ENCODE data around the gene EVA1C.

GRCh38 chr21:32410291-32410690, 2.2 kb upstream of the EVA1C start:
- TF ChIP-seq, protein P1, sequence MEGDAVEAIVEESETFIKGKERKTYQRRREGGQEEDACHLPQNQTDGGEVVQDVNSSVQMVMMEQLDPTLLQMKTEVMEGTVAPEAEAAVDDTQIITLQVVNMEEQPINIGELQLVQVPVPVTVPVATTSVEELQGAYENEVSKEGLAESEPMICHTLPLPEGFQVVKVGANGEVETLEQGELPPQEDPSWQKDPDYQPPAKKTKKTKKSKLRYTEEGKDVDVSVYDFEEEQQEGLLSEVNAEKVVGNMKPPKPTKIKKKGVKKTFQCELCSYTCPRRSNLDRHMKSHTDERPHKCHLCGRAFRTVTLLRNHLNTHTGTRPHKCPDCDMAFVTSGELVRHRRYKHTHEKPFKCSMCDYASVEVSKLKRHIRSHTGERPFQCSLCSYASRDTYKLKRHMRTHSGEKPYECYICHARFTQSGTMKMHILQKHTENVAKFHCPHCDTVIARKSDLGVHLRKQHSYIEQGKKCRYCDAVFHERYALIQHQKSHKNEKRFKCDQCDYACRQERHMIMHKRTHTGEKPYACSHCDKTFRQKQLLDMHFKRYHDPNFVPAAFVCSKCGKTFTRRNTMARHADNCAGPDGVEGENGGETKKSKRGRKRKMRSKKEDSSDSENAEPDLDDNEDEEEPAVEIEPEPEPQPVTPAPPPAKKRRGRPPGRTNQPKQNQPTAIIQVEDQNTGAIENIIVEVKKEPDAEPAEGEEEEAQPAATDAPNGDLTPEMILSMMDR (IDR thresholded peaks at IDR 0.05), result no peak
- TF ChIP-seq YY1 (IDR thresholded peaks at IDR 0.05; ENCODE audit: low read depth) (no peak), RAD21 (IDR thresholded peaks at IDR 0.05; ENCODE audit: low read length) (no peak), GABPA (IDR thresholded peaks at IDR 0.05; ENCODE audit: low read depth) (no peak), RFX5 (IDR thresholded peaks at IDR 0.05; ENCODE audit: low read length) (no peak), TEAD4 (IDR thresholded peaks at IDR 0.05; ENCODE audit: borderline replicate concordance, insufficient read depth) (no peak), REST (IDR thresholded peaks at IDR 0.05; ENCODE audit: low read depth, low read length) (no peak), EZH2phosphoT487 (IDR thresholded peaks at IDR 0.05; ENCODE audit: borderline replicate concordance, low read depth) (no peak), SIN3A (IDR thresholded peaks at IDR 0.05; ENCODE audit: borderline replicate concordance, low read depth, low read length) (no peak), TCF12 (IDR thresholded peaks at IDR 0.05) (no peak)
- TF ChIP-seq, protein P2, sequence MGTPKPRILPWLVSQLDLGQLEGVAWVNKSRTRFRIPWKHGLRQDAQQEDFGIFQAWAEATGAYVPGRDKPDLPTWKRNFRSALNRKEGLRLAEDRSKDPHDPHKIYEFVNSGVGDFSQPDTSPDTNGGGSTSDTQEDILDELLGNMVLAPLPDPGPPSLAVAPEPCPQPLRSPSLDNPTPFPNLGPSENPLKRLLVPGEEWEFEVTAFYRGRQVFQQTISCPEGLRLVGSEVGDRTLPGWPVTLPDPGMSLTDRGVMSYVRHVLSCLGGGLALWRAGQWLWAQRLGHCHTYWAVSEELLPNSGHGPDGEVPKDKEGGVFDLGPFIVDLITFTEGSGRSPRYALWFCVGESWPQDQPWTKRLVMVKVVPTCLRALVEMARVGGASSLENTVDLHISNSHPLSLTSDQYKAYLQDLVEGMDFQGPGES (IDR thresholded peaks at IDR 0.05; ENCODE audit: low read depth, low read length), result no peak
